ENCODE data around the gene LPP.

LPP gene

DNA sequence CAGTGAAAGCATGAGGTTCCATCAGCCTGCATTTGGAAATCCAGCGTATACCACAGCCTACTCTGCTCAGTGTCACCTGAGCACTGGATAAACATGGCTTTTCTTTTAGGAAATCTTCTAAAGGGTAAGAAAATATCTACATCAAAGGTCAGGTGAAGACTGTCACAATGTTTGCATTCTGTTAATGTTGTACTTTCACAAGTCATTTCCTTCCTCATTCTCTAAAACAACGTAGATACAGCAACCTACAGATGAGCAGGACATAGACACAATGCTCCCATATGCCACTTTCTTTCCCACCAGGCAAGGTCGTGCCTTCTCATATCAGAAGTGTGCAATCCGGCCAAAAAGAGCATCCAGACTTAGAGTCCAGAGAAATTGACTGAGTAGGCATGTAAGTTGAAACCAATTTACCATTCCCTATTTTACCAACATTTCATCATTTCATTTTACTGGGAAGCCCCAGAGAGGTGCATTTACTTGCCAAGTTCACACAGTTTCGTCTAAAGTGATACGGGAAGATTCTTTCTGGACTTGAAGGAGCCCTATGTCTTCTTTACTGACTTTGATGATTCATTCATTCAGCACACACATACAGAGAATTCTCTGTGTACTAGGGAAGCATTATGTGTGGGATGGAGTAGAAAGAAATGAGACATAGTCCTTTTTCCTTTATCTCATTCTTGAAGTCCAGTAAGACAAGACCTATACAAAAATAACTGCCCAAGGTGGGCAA lies 30.6 kb upstream of the LPP start:
- Histone ChIP-seq H3K27ac (ENCODE audit: low read length) (no peak overlapping the region), H3K4me3 (ENCODE audit: low read length) (no peak overlapping the region), H3K4me1 (ENCODE audit: low read length) (0 out of 2 replicates have a peak, but pooled peaks cover 8% of the 10 kb centered on the region), H3K9ac (ENCODE audit: low read length) (no peak overlapping the region), H3K79me2 (ENCODE audit: low read length) (no peaks in the 10 kb centered on the region), H3K9me2 (replicated peaks; ENCODE audit: insufficient read depth, low read length) (no peaks in the 10 kb centered on the region), H3K36me3 (replicated peaks; ENCODE audit: insufficient read depth, low read length) (no peaks in the 10 kb centered on the region), H2AFZ (ENCODE audit: low read length) (no peak overlapping the region), H4K20me1 (ENCODE audit: insufficient read depth, low read length) (no peaks in the 10 kb centered on the region), H3K4me2 (ENCODE audit: low read depth, low read length) (0 out of 2 replicates have a peak overlapping the region, but pooled peaks have one; percentile 6), H3K27me3 (replicated peaks; ENCODE audit: insufficient read depth, low read length) (no peaks in the 10 kb centered on the region), H3F3A (ENCODE audit: insufficient read depth, low read length) (no peaks in the 10 kb centered on the region), H3K9me3 (replicated peaks; ENCODE audit: insufficient read depth, low read length) (no peaks in the 10 kb centered on the region)
- no peak for DNase-seq
- no peak for TF ChIP-seq CTCF (IDR thresholded peaks at IDR 0.05; ENCODE audit: low read length)
- TF ChIP-seq EZH2phosphoT487 (IDR thresholded peaks at IDR 0.05; ENCODE audit: low read length): no peak
- no peak for TF ChIP-seq EZH2 (optimal IDR thresholded peaks at IDR 0.05; ENCODE audit: low read depth, low read length)

GRCh38 chr3:188124184-188124583 lies 29.8 kb upstream of the LPP start:
- Histone ChIP-seq H3K27ac (ENCODE audit: low read length) (no peak overlapping the region), H4K20me1 (ENCODE audit: insufficient read depth, low read length) (no peaks in the 10 kb centered on the region), H3K9me2 (replicated peaks; ENCODE audit: insufficient read depth, low read length) (no peaks in the 10 kb centered on the region), H3F3A (ENCODE audit: insufficient read depth, low read length) (no peaks in the 10 kb centered on the region), H3K36me3 (replicated peaks; ENCODE audit: insufficient read depth, low read length) (no peaks in the 10 kb centered on the region), H3K4me3 (ENCODE audit: low read length) (no peak overlapping the region), H3K4me2 (ENCODE audit: low read depth, low read length) (no peak overlapping the region), H3K79me2 (ENCODE audit: low read length) (no peaks in the 10 kb centered on the region), H3K9ac (ENCODE audit: low read length) (no peak overlapping the region), H3K27me3 (replicated peaks; ENCODE audit: insufficient read depth, low read length) (no peaks in the 10 kb centered on the region), H3K4me1 (ENCODE audit: low read length) (0 out of 2 replicates have a peak, but pooled peaks cover 8% of the 10 kb centered on the region), H3K9me3 (replicated peaks; ENCODE audit: insufficient read depth, low read length) (no peaks in the 10 kb centered on the region), H2AFZ (ENCODE audit: low read length) (no peak overlapping the region)
- TF ChIP-seq EZH2phosphoT487 (IDR thresholded peaks at IDR 0.05; ENCODE audit: low read length) (no peak), CTCF (IDR thresholded peaks at IDR 0.05; ENCODE audit: low read length) (no peak), EZH2 (optimal IDR thresholded peaks at IDR 0.05; ENCODE audit: low read depth, low read length) (no peak)
- DNase-seq: no peak

DNA sequence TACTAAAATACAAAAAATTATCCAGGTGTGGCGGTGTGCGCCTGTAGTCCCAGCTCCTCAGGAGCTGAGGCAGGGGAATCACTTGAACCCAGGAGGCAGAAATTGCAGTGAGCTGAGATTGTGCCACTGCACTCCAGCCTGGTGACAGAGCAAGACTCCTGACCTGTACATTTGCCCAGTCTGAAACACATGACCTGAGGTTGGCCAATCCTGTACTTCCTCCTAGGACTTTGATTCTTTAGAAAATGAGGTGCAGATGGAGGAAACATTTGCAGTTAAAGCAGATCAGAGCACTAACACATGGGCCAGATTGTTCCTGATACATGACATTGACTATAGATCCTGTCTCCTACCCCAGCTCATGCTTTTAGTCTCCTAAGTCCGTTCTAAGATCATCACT lies 28.9 kb upstream of the LPP start:
- no peaks in the 10 kb centered on the region for H3K9me3 ChIP-seq (replicated peaks; ENCODE audit: insufficient read depth, low read length)
- no peak for DNase-seq
- H2AFZ ChIP-seq (ENCODE audit: low read length): no peak overlapping the region
- no peak overlapping the region for H3K9ac ChIP-seq (ENCODE audit: low read length)
- H3K36me3 ChIP-seq (replicated peaks; ENCODE audit: insufficient read depth, low read length): no peaks in the 10 kb centered on the region
- H3K27ac ChIP-seq (ENCODE audit: low read length): no peak overlapping the region
- 0 out of 2 replicates have a peak, but pooled peaks cover 8% of the 10 kb centered on the region for H3K4me1 ChIP-seq (ENCODE audit: low read length)
- H3K4me3 ChIP-seq (ENCODE audit: low read length): no peak overlapping the region
- H3K4me2 ChIP-seq (ENCODE audit: low read depth, low read length): no peak overlapping the region
- no peaks in the 10 kb centered on the region for H3K9me2 ChIP-seq (replicated peaks; ENCODE audit: insufficient read depth, low read length)
- no peaks in the 10 kb centered on the region for H3F3A ChIP-seq (ENCODE audit: insufficient read depth, low read length)
- H3K27me3 ChIP-seq (replicated peaks; ENCODE audit: insufficient read depth, low read length): no peaks in the 10 kb centered on the region
- no peaks in the 10 kb centered on the region for H4K20me1 ChIP-seq (ENCODE audit: insufficient read depth, low read length)
- TF ChIP-seq CTCF (IDR thresholded peaks at IDR 0.05; ENCODE audit: low read length): no peak
- TF ChIP-seq EZH2phosphoT487 (IDR thresholded peaks at IDR 0.05; ENCODE audit: low read length): no peak
- TF ChIP-seq EZH2 (optimal IDR thresholded peaks at IDR 0.05; ENCODE audit: low read depth, low read length): no peak
- no peaks in the 10 kb centered on the region for H3K79me2 ChIP-seq (ENCODE audit: low read length)

Data from MM.1S (cell line).